GM19351 (cell line): ENCODE measurements around the gene PIN4.
"Not testable (repeated sequence)": the region's sequence is repeated elsewhere in the genome, so short reads cannot be mapped to it uniquely, and the experiment has no call there.

ENCODE experiments used
- ATAC-seq: cut with Tn5 transposase; IDR thresholded peaks from one replicate; pipeline ENCODE4 v1.9.1; 2021; ENCODE audit warnings: mild to moderate bottlenecking, moderate library complexity; ENCODE audit not compliant: unreplicated experiment

PIN4 gene

GRCh38 chrX:72201836-72202536 lies 20.4 kb downstream of the PIN4 start:
- no peak for ATAC-seq

- no peak for ATAC-seq
These were observed 21.3 kb downstream of the PIN4 start for GRCh38 chrX:72202792-72203401.

- ATAC-seq: peak; percentile 73
These were observed 21.9 kb downstream of the PIN4 start for GRCh38 chrX:72203421-72203820.

- no peak for ATAC-seq
These were observed 24.1 kb downstream of the PIN4 start for GRCh38 chrX:72205706-72206105.

- no peak for ATAC-seq
These were observed 25.8 kb downstream of the PIN4 start for GRCh38 chrX:72207366-72207765.

GRCh38 chrX:72208126-72208800 lies 26.7 kb downstream of the PIN4 start:
- ATAC-seq: no peak

GRCh38 chrX:72216973-72217372 lies 35.4 kb downstream of the PIN4 start:
- no peak for ATAC-seq

- ATAC-seq: not testable (repeated sequence)
These were observed 38.8 kb downstream of the PIN4 start for GRCh38 chrX:72220375-72220774.

GRCh38 chrX:72230290-72230689 lies 48.7 kb downstream of the PIN4 start:
- ATAC-seq: no peak

GRCh38 chrX:72236841-72237240 lies 55.3 kb downstream of the PIN4 start:
- no peak for ATAC-seq

GRCh38 chrX:72238183-72238582 lies 56.6 kb downstream of the PIN4 start:
- no peak for ATAC-seq

- peak; percentile 95 for ATAC-seq
These were observed 57.3 kb downstream of the PIN4 start, which contains the start of gene ERCC6L for GRCh38 chrX:72238721-72239475. TSS of gene ERCC6L (minus strand) at chrX:72239027. CDS start at chrX:72238911, 116 bp downstream.

- ATAC-seq: no peak
These were observed 59.4 kb downstream of the PIN4 start for GRCh38 chrX:72240976-72241375.

- ATAC-seq: no peak
These were observed 61.9 kb downstream of the PIN4 start for GRCh38 chrX:72243472-72243871.

GRCh38 chrX:72245461-72246089 lies 64.0 kb downstream of the PIN4 start:
- no peak for ATAC-seq

GRCh38 chrX:72247206-72247942 lies 65.8 kb downstream of the PIN4 start:
- ATAC-seq: no peak
